Panc1 (cell line): ENCODE data around the gene FOLR3.

Source experiments
- SIN3A ChIP-seq: IDR thresholded peaks from 2 replicates; pipeline ENCODE4 v1.6.1; 2012; ENCODE audit warnings: low read depth, mild to moderate bottlenecking, low read length, moderate library complexity, borderline replicate concordance; ENCODE audit not compliant: insufficient read depth
- TF ChIP-seq, protein P1 (sequence below), 2 experiments: IDR thresholded peaks; 2 replicates each; pipeline ENCODE4 v1.6.1; 2011 to 2012; ENCODE audit warnings: low read depth in 2 of 2, control low read depth in 1 of 2, low read length in 1 of 2, mild to moderate bottlenecking in 1 of 2, moderate library complexity in 1 of 2; ENCODE audit not compliant: insufficient read depth in 1 of 2
- TF ChIP-seq, protein P2 (sequence below): fragments of 450-650 bp; IDR thresholded peaks from 2 replicates; pipeline ENCODE4 v1.5.1; 2017; ENCODE audit warnings: mild to moderate bottlenecking

DNA sequence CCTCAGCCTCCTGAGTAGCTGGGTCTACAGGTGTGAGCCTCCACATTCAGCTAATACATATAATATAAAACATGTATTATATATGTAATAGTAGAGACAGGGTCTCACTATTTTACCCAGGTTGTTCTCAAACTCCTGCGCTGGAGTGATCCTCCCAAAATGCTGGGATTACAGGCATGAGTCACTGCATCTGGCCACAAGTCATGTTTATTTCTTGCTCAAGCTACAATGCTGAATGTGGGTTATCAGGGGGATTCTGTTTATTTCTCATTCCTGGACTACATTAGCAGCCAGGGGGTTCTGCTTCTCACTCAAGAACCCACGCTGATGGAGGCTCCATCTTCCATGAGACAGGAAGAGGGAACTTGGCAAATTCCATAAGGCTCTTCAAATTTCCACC is 24.8 kb downstream of the FOLR3 start:
- TF ChIP-seq, protein P1, sequence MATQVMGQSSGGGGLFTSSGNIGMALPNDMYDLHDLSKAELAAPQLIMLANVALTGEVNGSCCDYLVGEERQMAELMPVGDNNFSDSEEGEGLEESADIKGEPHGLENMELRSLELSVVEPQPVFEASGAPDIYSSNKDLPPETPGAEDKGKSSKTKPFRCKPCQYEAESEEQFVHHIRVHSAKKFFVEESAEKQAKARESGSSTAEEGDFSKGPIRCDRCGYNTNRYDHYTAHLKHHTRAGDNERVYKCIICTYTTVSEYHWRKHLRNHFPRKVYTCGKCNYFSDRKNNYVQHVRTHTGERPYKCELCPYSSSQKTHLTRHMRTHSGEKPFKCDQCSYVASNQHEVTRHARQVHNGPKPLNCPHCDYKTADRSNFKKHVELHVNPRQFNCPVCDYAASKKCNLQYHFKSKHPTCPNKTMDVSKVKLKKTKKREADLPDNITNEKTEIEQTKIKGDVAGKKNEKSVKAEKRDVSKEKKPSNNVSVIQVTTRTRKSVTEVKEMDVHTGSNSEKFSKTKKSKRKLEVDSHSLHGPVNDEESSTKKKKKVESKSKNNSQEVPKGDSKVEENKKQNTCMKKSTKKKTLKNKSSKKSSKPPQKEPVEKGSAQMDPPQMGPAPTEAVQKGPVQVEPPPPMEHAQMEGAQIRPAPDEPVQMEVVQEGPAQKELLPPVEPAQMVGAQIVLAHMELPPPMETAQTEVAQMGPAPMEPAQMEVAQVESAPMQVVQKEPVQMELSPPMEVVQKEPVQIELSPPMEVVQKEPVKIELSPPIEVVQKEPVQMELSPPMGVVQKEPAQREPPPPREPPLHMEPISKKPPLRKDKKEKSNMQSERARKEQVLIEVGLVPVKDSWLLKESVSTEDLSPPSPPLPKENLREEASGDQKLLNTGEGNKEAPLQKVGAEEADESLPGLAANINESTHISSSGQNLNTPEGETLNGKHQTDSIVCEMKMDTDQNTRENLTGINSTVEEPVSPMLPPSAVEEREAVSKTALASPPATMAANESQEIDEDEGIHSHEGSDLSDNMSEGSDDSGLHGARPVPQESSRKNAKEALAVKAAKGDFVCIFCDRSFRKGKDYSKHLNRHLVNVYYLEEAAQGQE (IDR thresholded peaks at IDR 0.05; ENCODE audit: insufficient read depth in 1 of 2, low read depth in 2 of 2, low read length in 1 of 2): no peak
- TF ChIP-seq, protein P2, sequence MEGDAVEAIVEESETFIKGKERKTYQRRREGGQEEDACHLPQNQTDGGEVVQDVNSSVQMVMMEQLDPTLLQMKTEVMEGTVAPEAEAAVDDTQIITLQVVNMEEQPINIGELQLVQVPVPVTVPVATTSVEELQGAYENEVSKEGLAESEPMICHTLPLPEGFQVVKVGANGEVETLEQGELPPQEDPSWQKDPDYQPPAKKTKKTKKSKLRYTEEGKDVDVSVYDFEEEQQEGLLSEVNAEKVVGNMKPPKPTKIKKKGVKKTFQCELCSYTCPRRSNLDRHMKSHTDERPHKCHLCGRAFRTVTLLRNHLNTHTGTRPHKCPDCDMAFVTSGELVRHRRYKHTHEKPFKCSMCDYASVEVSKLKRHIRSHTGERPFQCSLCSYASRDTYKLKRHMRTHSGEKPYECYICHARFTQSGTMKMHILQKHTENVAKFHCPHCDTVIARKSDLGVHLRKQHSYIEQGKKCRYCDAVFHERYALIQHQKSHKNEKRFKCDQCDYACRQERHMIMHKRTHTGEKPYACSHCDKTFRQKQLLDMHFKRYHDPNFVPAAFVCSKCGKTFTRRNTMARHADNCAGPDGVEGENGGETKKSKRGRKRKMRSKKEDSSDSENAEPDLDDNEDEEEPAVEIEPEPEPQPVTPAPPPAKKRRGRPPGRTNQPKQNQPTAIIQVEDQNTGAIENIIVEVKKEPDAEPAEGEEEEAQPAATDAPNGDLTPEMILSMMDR: no peak
- TF ChIP-seq SIN3A: no peak
